Neural crest cell (in vitro differentiated cells): ENCODE data around the gene CRTC1. TPM values are rescaled to one million over a fixed set of nuclear protein-coding genes. Genes with fewer than 3 reads are reported as not detected.

Experiments used
- DNase-seq: peaks from one replicate; pipeline ENCODE4 v3.0.0; 2021; ENCODE audit warnings: low read depth, mixed read lengths, low spot score
- H3K27ac Mint-ChIP-seq: one replicate; pipeline ENCODE4 v1.8.0; 2021; ENCODE audit warnings: mild to moderate bottlenecking, mixed read lengths; ENCODE audit not compliant: unreplicated experiment
- H3K27me3 Mint-ChIP-seq: 2 replicates; pipeline ENCODE4 v1.8.0; 2021; ENCODE audit warnings: low read depth, mild to moderate bottlenecking, mixed read lengths
- H3K36me3 Mint-ChIP-seq: 2 replicates; pipeline ENCODE4 v1.8.0; 2021; ENCODE audit warnings: low read depth, mild to moderate bottlenecking, mixed read lengths
- H3K4me1 Mint-ChIP-seq: 2 replicates; pipeline ENCODE4 v1.8.0; 2021; ENCODE audit warnings: mixed read lengths
- H3K4me3 Mint-ChIP-seq: one replicate; pipeline ENCODE4 v1.8.0; 2021; ENCODE audit warnings: mild to moderate bottlenecking, mixed read lengths
- H3K9me3 Mint-ChIP-seq: 2 replicates; pipeline ENCODE4 v1.8.0; 2021; ENCODE audit warnings: mixed read lengths
- CTCF ChIP-seq: fragments of 200-600 bp; sonication (generic); conservative IDR thresholded peaks from 2 replicates; pipeline ENCODE4 v1.5.0; 2021; ENCODE audit warnings: antibody characterized with exemption, mild to moderate bottlenecking
- total RNA-seq: library from RNA; stranded (reverse); gene quantifications from 2 replicates; pipeline ENCODE4 v1.2.1, GENCODE V29; 2021

Gene CRTC1
- total RNA-seq, 1 donor from 2014 or later: 24.1 TPM

DNA sequence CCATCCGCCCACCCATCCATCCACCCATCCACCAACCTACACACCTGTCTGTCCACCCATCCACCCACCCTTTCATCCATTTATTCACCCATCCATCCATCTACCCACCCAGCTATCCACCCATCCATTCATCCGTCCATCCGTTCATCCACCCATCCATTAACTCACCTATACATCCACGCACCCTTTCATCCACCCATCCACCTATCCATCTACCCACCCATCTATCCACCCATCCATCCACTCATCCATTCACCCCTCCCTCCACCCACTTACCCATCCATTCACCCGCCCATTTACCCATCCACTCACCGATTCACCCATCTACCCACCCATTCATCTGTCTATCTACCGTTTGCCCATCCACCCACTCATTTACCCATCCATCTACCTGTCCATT is 29.0 kb upstream of the CRTC1 start:
- TF ChIP-seq CTCF: no peak
- Mint-ChIP-seq H3K27me3 (peaks cover 6% of the 10 kb centered on the region), H3K4me3 (no peak overlapping the region), H3K36me3 (no peaks in the 10 kb centered on the region), H3K9me3 (no peaks in the 10 kb centered on the region), H3K4me1 (peaks cover 55% of the 10 kb centered on the region), H3K27ac (no peak overlapping the region)
- DNase-seq: no peak

- H3K4me1 Mint-ChIP-seq: peaks cover 46% of the 10 kb centered on the region
- H3K36me3 Mint-ChIP-seq: no peaks in the 10 kb centered on the region
- H3K9me3 Mint-ChIP-seq: no peaks in the 10 kb centered on the region
- no peak for DNase-seq
- no peak for TF ChIP-seq CTCF
- H3K27ac Mint-ChIP-seq: no peak overlapping the region
- peaks cover 6% of the 10 kb centered on the region for H3K27me3 Mint-ChIP-seq
- no peak overlapping the region for H3K4me3 Mint-ChIP-seq
Observed at GRCh38 chr19:18655173-18655844, 28.2 kb upstream of the CRTC1 start.

DNA sequence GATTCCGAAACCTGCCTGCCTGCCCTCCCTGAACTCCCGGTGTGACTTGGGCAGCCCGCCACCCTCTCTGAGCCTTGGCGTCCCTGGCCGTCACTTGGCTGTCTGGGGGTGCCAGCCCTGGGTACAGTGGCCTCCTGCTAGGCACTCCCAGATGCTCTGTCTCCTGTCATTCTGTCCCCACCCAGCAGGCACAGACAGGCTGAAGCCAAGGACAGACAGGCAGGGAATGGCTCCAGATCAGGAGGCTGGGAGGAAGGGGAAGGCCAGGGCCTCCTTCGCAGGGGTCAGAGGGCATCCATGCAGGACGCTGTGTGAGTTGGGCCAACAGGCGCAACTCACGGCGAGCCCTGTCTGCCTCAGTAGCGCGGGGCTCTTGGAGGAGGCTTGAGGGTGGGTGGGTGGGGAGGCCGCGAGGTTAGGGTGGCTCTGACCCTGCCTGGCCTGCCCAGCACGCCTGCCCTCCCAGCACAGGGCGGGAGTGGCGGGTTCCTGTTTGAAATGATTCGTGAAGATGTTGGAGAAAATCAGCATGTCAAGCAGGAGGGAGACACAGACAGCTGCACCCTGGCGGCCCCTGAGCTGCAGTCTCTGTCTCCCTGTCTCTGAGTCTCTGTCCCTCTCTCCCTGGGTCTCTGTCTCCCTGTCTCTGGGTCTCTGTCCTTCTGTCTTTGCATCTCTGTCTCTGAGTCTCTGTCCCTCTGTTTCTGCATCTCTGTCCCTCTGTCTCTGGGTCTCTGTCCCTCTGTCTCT is 27.0 kb upstream of the CRTC1 start:
- Mint-ChIP-seq H3K9me3 (no peaks in the 10 kb centered on the region), H3K4me3 (no peak overlapping the region), H3K27me3 (peaks cover 6% of the 10 kb centered on the region), H3K36me3 (peaks cover 2% of the 10 kb centered on the region), H3K4me1 (peaks cover 34% of the 10 kb centered on the region), H3K27ac (no peak overlapping the region)
- DNase-seq: no peak
- no peak for TF ChIP-seq CTCF

- peaks cover 6% of the 10 kb centered on the region for H3K27me3 Mint-ChIP-seq
- no peak for TF ChIP-seq CTCF
- peaks cover 28% of the 10 kb centered on the region for H3K4me1 Mint-ChIP-seq
- H3K36me3 Mint-ChIP-seq: peaks cover 3% of the 10 kb centered on the region
- H3K9me3 Mint-ChIP-seq: no peaks in the 10 kb centered on the region
- no peak overlapping the region for H3K4me3 Mint-ChIP-seq
- peak; percentile 26 for DNase-seq
- no peak overlapping the region for H3K27ac Mint-ChIP-seq
Observed at GRCh38 chr19:18657590-18658365, 25.7 kb upstream of the CRTC1 start.

DNA sequence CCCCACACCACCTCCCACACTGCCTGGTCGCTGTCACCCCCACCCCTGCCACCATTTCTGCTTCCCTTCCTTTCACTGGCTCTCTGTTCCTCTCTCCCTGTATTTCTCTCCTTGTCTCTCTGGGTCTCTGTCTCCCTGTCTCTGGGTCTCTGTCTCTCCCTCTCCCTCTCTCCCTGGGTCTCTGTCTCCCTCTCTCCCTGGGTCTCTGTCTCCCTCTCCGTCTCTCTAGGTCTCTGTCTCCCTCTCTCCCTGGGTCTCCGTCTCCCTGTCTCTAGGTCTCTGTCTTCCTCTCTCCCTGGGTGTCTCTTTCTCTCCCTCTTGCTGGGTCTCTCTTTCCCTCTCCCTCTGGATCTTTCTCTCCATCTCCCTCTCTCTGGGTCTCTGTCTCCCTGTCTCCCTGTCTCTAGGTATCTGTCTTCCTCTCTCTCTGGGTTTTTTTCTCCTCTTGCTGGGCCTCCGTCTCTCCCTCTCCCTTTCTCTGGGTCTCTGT is 25.1 kb upstream of the CRTC1 start:
- DNase-seq: no peak
- Mint-ChIP-seq H3K27ac (no peak overlapping the region), H3K27me3 (peaks cover 6% of the 10 kb centered on the region), H3K4me3 (no peak overlapping the region), H3K36me3 (peaks cover 3% of the 10 kb centered on the region), H3K4me1 (peaks cover 31% of the 10 kb centered on the region), H3K9me3 (no peaks in the 10 kb centered on the region)
- no peak for TF ChIP-seq CTCF
